GM12892 (cell line): Measurements from ENCODE around the gene PSMD5.

Experiments
- POLR2A ChIP-seq: IDR thresholded peaks from 2 replicates; pipeline ENCODE4 v1.6.1; 2011; ENCODE audit warnings: low read depth, low read length, control low read depth
- POLR2AphosphoS5 ChIP-seq: IDR thresholded peaks from 2 replicates; pipeline ENCODE4 v1.6.1; 2011; ENCODE audit warnings: low read depth, low read length, control low read depth
- TAF1 ChIP-seq: IDR thresholded peaks from 2 replicates; pipeline ENCODE4 v1.6.1; 2011; ENCODE audit warnings: low read depth, mild to moderate bottlenecking, control low read depth, low read length, borderline replicate concordance

DNA sequence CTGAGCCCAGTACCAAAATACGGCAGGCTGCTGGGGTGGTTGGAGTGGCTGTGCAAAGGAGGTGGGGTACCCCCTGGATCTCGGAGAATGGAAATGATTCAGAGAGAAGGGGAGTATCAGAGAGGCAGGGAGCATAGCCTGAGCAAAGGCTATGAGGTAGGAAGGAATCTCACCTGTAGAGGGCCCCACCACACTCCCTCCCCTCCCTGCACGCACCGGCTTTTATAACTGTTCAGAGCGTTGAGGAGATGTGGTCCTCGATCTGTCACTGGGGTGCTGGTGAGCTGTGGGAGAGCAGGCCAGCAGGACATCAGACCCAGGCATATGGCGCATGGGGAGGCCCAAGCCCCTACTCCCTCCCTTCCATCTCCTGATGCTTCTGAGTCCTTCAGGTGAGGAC is 21.1 kb upstream of the PSMD5 start:
- TF ChIP-seq POLR2AphosphoS5 = no peak
- no peak for TF ChIP-seq POLR2A
- TF ChIP-seq TAF1 = no peak
